HCT116 (cell line): ENCODE measurements around the gene ADGRB2.

Source experiments
- CTCF ChIP-seq, 3 experiments: fragments of 200-600 bp in 1 of 3; sonication (generic) in 1 of 3; IDR thresholded peaks in 2 of 3; conservative IDR thresholded peaks in 1 of 3; 2 replicates each; pipeline ENCODE4 v1.5.1; 2012 to 2017; ENCODE audit warnings: low read depth in 2 of 3, low read length in 2 of 3, antibody characterized with exemption in 1 of 3, borderline replicate concordance in 1 of 3, control low read depth in 1 of 3, mild to moderate bottlenecking in 1 of 3, mixed read lengths in 1 of 3, mixed run types in 1 of 3, moderate library complexity in 1 of 3; ENCODE audit not compliant: insufficient read depth in 1 of 3
- EZH2 ChIP-seq: fragments of 200-600 bp; sonication (generic); IDR thresholded peaks from 2 replicates; pipeline ENCODE4 v1.6.1; 2017; ENCODE audit warnings: antibody characterized with exemption, mixed run types
- JUND ChIP-seq: IDR thresholded peaks from 2 replicates; pipeline ENCODE4 v1.6.1; 2012
- POLR2A ChIP-seq: IDR thresholded peaks from 2 replicates; pipeline ENCODE4 v1.7.0; 2011; ENCODE audit warnings: borderline replicate concordance; ENCODE audit not compliant: insufficient read depth, insufficient read length; ENCODE audit errors: extremely low read depth
- POLR2AphosphoS5 ChIP-seq: IDR thresholded peaks from 2 replicates; pipeline ENCODE4 v1.6.1; 2011; ENCODE audit warnings: mild to moderate bottlenecking, low read depth, low read length, moderate library complexity
- RAD21 ChIP-seq: IDR thresholded peaks from 2 replicates; pipeline ENCODE4 v1.6.1; 2012; ENCODE audit warnings: low read depth, mild to moderate bottlenecking
- REST ChIP-seq: IDR thresholded peaks from 2 replicates; pipeline ENCODE4 v1.6.1; 2012; ENCODE audit warnings: low read depth
- SIN3A ChIP-seq: IDR thresholded peaks from 2 replicates; pipeline ENCODE4 v1.6.1; 2012; ENCODE audit warnings: low read depth
- TCF7L2 ChIP-seq: IDR thresholded peaks from 2 replicates; pipeline ENCODE4 v1.7.0; 2011; ENCODE audit warnings: borderline replicate concordance, inconsistent platforms; ENCODE audit not compliant: insufficient read depth, insufficient read length; ENCODE audit errors: extremely low read depth
- ZNF274 ChIP-seq: fragments of 200-500 bp; sonication (Bioruptor generic); IDR thresholded peaks from 2 replicates; pipeline ENCODE4 v1.6.1; 2014; ENCODE audit warnings: mild to moderate bottlenecking, low read depth, low read length, inconsistent platforms

- TF ChIP-seq TCF7L2 (no peak), CTCF (IDR thresholded peaks at IDR 0.05 in 2 of 3, conservative IDR thresholded peaks at IDR 0.05 in 1 of 3; ENCODE audit: borderline replicate concordance in 1 of 3, insufficient read depth in 1 of 3, low read depth in 2 of 3, low read length in 2 of 3) (peak; percentile 14 to 56 (median 19); a peak in 2 of 6 replicates), EZH2 (no peak), RAD21 (peak; percentile 81), ZNF274 (no peak), JUND (no peak), POLR2A (no peak), SIN3A (no peak), REST (no peak), POLR2AphosphoS5 (no peak)
Observed at GRCh38 chr1:31705080-31705866, 58.9 kb downstream of the ADGRB2 start.
